ENCODE data around the gene PPM1M.

DNA sequence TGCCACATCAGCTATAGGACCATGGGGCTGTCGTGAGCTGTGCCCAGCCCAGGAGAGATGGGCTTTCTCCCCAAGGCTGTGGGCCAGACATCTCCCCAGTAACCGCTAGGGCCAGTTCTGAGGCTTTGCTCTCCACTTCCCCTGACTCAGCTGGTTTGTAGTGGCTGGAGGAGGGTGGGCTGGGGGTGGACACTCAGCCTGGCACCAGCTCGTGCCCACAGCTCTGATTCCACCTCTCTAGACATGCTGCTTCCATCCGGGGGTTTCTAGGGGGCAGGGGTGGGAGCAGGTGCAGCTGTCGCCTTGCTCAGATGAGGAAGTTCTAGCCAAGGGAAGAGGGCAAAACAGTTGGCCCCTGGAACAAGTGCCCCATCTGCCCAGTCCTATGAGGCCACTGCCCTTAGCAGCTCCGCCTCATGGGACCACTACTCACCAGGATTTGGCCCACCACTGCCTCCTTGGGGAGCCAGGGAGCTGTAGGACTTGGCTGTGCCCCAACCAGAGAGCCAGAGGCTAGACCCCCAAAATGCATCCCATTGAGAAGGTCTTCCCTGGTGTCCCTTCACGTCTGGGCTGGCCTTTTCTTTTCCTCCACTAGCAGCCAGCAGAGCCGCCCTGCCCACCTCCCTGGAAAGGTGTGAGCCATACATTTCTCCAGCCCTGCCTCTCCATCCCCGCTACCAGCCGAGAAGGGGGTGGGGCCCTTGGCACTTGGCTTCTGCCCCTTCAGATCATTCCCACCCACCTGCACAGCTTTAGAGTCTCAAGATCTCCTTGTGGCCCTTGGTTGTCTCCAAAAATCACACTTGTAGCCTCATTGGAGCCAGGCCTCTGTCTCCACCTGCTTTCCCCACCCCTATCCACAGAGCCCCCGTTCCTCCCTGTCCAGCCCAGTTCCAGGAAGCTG, 51.9 kb downstream of the PPM1M start:
- TF ChIP-seq, protein P1, sequence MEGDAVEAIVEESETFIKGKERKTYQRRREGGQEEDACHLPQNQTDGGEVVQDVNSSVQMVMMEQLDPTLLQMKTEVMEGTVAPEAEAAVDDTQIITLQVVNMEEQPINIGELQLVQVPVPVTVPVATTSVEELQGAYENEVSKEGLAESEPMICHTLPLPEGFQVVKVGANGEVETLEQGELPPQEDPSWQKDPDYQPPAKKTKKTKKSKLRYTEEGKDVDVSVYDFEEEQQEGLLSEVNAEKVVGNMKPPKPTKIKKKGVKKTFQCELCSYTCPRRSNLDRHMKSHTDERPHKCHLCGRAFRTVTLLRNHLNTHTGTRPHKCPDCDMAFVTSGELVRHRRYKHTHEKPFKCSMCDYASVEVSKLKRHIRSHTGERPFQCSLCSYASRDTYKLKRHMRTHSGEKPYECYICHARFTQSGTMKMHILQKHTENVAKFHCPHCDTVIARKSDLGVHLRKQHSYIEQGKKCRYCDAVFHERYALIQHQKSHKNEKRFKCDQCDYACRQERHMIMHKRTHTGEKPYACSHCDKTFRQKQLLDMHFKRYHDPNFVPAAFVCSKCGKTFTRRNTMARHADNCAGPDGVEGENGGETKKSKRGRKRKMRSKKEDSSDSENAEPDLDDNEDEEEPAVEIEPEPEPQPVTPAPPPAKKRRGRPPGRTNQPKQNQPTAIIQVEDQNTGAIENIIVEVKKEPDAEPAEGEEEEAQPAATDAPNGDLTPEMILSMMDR (IDR thresholded peaks at IDR 0.05), result no peak
- TF ChIP-seq TAF1 (IDR thresholded peaks at IDR 0.05; ENCODE audit: borderline replicate concordance, low read depth, low read length) (no peak), POLR2AphosphoS5 (IDR thresholded peaks at IDR 0.05; ENCODE audit: low read depth, low read length) (no peak), RAD21 (IDR thresholded peaks at IDR 0.05; ENCODE audit: low read length) (no peak), FOSL2 (IDR thresholded peaks at IDR 0.05; ENCODE audit: borderline replicate concordance, low read depth) (no peak)

Data from SK-N-SH (cell line).